Measurements from ENCODE around the gene CDC42BPG.

Gene CDC42BPG

GRCh38 chr11:64870893-64871466, 26.5 kb upstream of the CDC42BPG start:
- H3K4me1 Mint-ChIP-seq, result peaks cover 89% of the 10 kb centered on the region
- no peaks in the 10 kb centered on the region for H3K9me3 Mint-ChIP-seq
- peaks cover 13% of the 10 kb centered on the region for H3K36me3 Mint-ChIP-seq
- H3K27me3 Mint-ChIP-seq, result no peaks in the 10 kb centered on the region
- H3K4me3 Mint-ChIP-seq, result peak overlapping the region; percentile 79
- peak overlapping the region; percentile 91 for H3K27ac Mint-ChIP-seq

DNA sequence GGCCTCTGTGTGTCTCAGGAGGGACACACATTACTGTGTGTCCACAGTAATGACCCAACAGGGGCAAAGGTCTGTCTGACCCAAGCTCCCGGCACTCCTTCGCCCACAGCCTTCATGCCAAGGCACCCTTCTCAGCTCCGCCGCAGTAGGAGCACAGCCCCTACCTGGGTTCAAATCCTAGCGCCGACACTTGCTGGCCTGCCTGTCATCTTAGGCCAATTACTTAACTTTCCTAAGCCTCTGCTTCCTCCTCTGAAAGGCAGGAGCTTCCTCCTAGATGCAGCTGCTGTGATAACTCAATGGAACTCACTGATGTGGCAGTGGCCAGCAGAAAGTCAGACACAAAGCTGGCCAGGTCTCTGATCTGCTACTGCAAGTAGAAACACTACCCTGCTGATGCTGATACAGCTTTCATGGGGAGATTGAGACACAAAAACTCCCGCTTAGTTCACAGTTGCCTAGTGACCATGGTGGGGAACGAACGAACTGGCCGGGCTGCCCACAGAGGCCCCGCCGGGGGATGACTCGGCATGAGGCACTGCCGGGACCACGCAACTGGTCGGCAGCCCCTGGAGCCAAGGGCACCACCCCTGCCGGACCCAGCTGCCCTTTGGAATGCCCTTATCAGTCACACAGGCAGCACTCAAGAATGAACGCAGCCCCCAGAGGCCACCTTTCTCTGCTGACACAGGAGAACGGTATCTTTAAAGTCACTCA, 25.9 kb upstream of the CDC42BPG start:
- Mint-ChIP-seq H3K4me1 (peaks cover 89% of the 10 kb centered on the region), H3K27ac (peak overlapping the region; percentile 91), H3K9me3 (no peaks in the 10 kb centered on the region), H3K36me3 (peaks cover 18% of the 10 kb centered on the region), H3K4me3 (peak overlapping the region; percentile 80), H3K27me3 (no peaks in the 10 kb centered on the region)

DNA sequence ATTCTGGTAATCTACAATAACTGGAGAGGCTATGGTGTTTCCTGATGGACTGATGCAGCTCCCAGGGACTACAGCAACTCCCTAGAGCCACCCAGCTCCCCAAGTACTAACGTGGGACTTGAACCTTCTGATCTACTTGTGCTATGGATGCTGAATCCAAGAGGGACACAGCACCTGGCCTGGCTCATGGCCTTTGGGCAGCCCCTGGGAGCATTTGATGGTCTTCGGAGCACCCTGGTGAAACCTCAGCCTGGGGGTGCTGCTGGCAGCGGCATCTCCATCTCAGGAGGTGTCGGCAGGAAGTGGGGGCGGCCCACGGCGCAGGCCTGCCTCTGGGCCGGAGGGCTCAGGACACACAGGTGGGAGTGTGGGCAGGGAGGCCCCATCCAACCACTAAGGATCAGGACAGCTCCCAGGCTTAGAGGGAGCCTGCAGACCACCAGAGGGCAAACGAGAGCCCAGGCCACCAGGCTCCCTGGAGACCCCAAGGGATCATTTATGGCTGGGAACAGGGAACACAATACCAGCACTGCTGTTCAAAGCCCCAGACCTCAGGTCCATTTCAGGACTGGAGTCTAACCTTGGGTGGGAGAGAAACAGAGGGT, 25.2 kb upstream of the CDC42BPG start:
- no peaks in the 10 kb centered on the region for H3K9me3 Mint-ChIP-seq
- H3K4me3 Mint-ChIP-seq, result peak overlapping the region; percentile 80
- peak overlapping the region; percentile 91 for H3K27ac Mint-ChIP-seq
- H3K36me3 Mint-ChIP-seq, result peaks cover 18% of the 10 kb centered on the region
- peaks cover 89% of the 10 kb centered on the region for H3K4me1 Mint-ChIP-seq
- H3K27me3 Mint-ChIP-seq, result no peaks in the 10 kb centered on the region

GRCh38 chr11:64868904-64869570, 24.6 kb upstream of the CDC42BPG start:
- Mint-ChIP-seq H3K4me3 (peak overlapping the region; percentile 80), H3K9me3 (no peaks in the 10 kb centered on the region), H3K27ac (peak overlapping the region; percentile 91), H3K4me1 (peaks cover 89% of the 10 kb centered on the region), H3K27me3 (no peaks in the 10 kb centered on the region), H3K36me3 (peaks cover 18% of the 10 kb centered on the region)

GRCh38 chr11:64867748-64868462, 23.5 kb upstream of the CDC42BPG start:
- Mint-ChIP-seq H3K4me1 (peaks cover 93% of the 10 kb centered on the region), H3K27ac (peak overlapping the region; percentile 91), H3K36me3 (peaks cover 18% of the 10 kb centered on the region), H3K9me3 (no peaks in the 10 kb centered on the region), H3K4me3 (peak overlapping the region; percentile 80), H3K27me3 (no peaks in the 10 kb centered on the region)

DNA sequence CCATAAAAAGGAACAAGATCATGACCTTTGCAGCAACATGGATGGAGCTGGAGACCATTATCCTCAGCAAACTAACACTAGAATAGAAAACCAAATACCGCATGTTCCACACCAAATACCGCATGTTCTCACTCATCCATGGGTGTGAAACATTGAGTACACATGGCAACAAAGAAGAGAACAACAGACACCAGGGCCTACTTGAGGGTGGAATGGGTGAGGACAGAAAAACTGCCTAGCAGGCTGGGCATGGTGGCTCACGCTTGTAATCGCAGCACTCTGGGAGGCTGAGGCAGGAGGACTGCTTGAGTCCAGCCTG, 21.7 kb upstream of the CDC42BPG start:
- Mint-ChIP-seq H3K27me3 (no peaks in the 10 kb centered on the region), H3K36me3 (peaks cover 16% of the 10 kb centered on the region)

DNA sequence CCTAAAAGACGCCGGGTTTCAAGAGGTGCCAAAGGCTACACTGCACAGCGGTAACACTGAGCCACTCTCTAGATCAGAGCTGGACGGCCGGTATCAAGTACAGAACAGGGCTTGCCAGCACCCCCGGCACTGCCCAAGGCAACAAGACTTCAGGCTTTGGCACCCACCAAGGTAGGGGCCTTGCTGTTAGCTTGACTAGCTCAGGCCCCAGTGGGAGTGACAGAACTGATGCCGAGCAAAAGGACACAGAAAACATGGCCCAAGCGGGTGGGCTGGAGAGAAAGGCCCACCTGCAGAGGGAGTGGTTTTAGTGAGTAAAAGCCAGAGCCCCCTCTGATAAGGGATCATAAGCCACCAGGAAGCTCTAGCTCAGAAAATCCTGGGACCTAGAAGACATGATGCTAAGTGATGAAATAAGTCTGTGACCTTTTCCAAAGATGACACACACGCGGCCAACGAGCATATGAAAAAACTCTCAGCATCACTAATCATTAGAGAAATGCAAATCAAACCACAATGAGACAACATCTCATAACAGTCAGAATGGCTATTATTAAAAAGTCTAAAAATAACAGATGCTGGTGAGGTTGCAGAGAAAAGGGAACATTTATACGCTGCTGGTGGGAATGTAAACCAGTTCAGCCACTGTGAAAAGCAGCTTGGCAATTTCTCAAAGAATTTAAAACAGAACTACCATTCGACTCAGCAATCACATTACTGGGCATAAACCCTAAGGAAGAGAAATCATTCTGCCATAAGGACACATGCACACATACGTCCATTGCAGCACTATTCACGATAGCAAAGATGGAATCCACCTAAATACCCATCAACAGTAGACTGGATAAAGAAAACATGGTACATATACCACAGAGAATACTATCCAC, 21.1 kb upstream of the CDC42BPG start:
- H3K27ac Mint-ChIP-seq, result peak overlapping the region; percentile 88
- H3K4me3 Mint-ChIP-seq, result peak overlapping the region; percentile 72
- H3K27me3 Mint-ChIP-seq, result no peaks in the 10 kb centered on the region
- H3K9me3 Mint-ChIP-seq, result no peaks in the 10 kb centered on the region
- peaks cover 88% of the 10 kb centered on the region for H3K4me1 Mint-ChIP-seq
- H3K36me3 Mint-ChIP-seq, result peaks cover 16% of the 10 kb centered on the region

More for the DNA sequence above, 21.7 kb upstream of the CDC42BPG start:
- Mint-ChIP-seq H3K4me3 (peak overlapping the region; percentile 72), H3K9me3 (no peaks in the 10 kb centered on the region), H3K27ac (peak overlapping the region; percentile 88), H3K4me1 (peaks cover 90% of the 10 kb centered on the region)

DNA sequence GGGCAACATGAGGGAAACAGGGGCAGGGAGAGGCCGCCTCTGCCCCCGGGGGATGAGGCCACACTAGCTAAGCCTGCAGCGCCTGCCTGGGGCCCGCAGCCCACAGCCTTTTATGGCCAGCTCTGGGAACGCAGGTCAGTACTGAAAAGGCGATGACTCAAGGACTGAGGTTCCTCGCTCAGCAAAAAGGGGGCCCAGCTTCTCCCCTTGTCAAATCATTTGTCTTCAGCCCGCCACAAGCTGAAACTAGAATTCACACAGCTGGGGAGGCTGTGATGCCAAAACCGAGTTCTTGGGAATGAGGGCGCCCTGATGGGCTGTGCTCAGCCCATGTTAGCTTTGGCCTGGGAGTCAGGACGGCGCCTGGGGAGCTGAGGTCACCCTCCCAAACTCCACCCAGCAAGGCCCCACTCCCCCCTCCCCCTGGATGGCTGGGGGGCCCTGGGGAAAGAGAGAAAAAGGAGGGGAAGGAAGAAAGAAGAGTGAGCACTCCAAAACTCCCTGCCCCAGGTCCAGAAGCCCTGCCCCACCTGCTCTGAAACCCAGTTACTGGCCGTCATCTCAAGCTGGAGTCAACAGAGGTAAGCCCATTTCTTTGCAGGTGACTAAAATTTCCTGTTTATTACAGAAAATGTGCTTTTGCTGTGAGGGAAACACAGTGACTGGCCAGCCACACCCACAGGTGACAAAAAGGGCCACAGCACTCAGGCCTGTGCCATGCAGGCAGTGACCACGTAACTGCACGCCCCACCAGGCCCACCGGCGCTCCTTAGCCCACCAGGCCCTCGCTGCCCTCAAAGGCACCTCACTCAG, 20.2 kb upstream of the CDC42BPG start:
- Mint-ChIP-seq H3K36me3 (peaks cover 16% of the 10 kb centered on the region), H3K4me1 (peaks cover 87% of the 10 kb centered on the region), H3K27me3 (no peaks in the 10 kb centered on the region), H3K9me3 (no peaks in the 10 kb centered on the region), H3K27ac (peak overlapping the region; percentile 88), H3K4me3 (peak overlapping the region; percentile 72)

GRCh38 chr11:64864135-64864472, 19.7 kb upstream of the CDC42BPG start:
- Mint-ChIP-seq H3K4me3 (peak overlapping the region; percentile 44), H3K36me3 (peaks cover 16% of the 10 kb centered on the region), H3K9me3 (no peaks in the 10 kb centered on the region), H3K4me1 (peaks cover 87% of the 10 kb centered on the region), H3K27me3 (no peaks in the 10 kb centered on the region), H3K27ac (peak overlapping the region; percentile 88)

GRCh38 chr11:64863391-64864060, 19.1 kb upstream of the CDC42BPG start:
- peaks cover 17% of the 10 kb centered on the region for H3K36me3 Mint-ChIP-seq
- H3K4me3 Mint-ChIP-seq, result peak overlapping the region; percentile 44
- peak overlapping the region; percentile 95 for H3K27ac Mint-ChIP-seq
- no peaks in the 10 kb centered on the region for H3K27me3 Mint-ChIP-seq
- peaks cover 87% of the 10 kb centered on the region for H3K4me1 Mint-ChIP-seq
- no peaks in the 10 kb centered on the region for H3K9me3 Mint-ChIP-seq

GRCh38 chr11:64862987-64863390, 18.5 kb upstream of the CDC42BPG start:
- peaks cover 85% of the 10 kb centered on the region for H3K4me1 Mint-ChIP-seq
- H3K36me3 Mint-ChIP-seq, result peaks cover 12% of the 10 kb centered on the region
- peak overlapping the region; percentile 79 for H3K4me3 Mint-ChIP-seq
- no peaks in the 10 kb centered on the region for H3K27me3 Mint-ChIP-seq
- no peaks in the 10 kb centered on the region for H3K9me3 Mint-ChIP-seq
- peak overlapping the region; percentile 95 for H3K27ac Mint-ChIP-seq

DNA sequence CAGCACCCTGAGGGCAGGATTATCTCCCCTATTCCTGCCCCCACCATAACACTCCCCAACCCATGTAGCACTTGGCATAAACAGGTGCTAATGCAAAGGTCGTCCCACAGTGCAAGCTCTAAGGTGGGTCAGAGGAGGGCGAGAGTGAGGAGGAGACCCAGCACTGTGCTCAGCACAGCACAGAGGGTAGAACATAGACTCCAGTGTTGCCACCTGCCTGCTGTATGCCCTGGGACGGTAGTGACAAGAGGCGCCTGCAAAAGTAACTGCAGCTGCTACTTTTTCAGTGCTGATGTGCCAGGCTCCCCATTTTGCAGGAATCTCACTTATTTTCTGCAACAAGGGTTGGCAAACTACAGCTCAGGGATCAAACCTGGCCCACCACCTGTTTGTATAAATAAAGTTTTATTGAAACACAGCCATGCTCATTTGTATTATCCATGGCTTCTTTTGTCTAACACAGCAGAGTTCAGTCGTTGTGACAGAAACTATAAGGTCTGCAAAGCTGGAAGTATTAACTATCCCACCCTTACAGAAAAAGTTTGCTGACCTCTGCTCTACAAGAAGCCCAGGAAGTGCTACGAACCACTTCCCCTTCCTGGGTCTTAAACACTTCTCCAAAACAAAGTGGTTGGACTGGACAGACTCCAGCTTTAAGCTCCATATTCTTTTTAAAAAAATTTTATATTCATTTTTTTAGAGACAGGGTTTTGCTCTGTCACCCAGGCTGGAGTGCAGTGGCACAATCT, 16.9 kb upstream of the CDC42BPG start:
- peaks cover 8% of the 10 kb centered on the region for H3K36me3 Mint-ChIP-seq
- H3K4me3 Mint-ChIP-seq, result no peak overlapping the region
- H3K27me3 Mint-ChIP-seq, result no peaks in the 10 kb centered on the region
- peak overlapping the region; percentile 97 for H3K27ac Mint-ChIP-seq
- no peaks in the 10 kb centered on the region for H3K9me3 Mint-ChIP-seq
- H3K4me1 Mint-ChIP-seq, result peaks cover 85% of the 10 kb centered on the region
